SK-N-SH treated with all-trans-retinoic acid at 6 μM for 48 hours (cell line): ENCODE data around the gene SELENON.

Source experiments
- ATAC-seq: fragments of 200-7000 bp; cut with Tn5 transposase; 3 replicates; pipeline ENCODE4 v1.9.1; 2020; ENCODE audit warnings: mild to moderate bottlenecking, moderate library complexity
- BACH2 ChIP-seq: fragments of 250-450 bp; sonication (Bioruptor Pico); IDR thresholded peaks from 2 replicates; pipeline ENCODE4 v1.9.0; 2021; ENCODE audit warnings: mild to moderate bottlenecking, borderline replicate concordance
- ESRRG ChIP-seq: fragments of 250-450 bp; sonication (Bioruptor Pico); IDR thresholded peaks from 2 replicates; pipeline ENCODE4 v1.6.1; 2021; ENCODE audit warnings: mild to moderate bottlenecking
- GLIS3 ChIP-seq: fragments of 250-450 bp; sonication (Bioruptor Pico); IDR thresholded peaks from 2 replicates; pipeline ENCODE4 v1.5.0; 2020; ENCODE audit warnings: mild to moderate bottlenecking, moderate library complexity
- ISL1 ChIP-seq: fragments of 250-450 bp; sonication (Bioruptor Pico); IDR thresholded peaks from 2 replicates; pipeline ENCODE4 v2.1.2; 2022; ENCODE audit warnings: mild to moderate bottlenecking, moderate library complexity
- OSR1 ChIP-seq: fragments of 250-450 bp; sonication (Bioruptor Pico); IDR thresholded peaks from 2 replicates; pipeline ENCODE4 v1.8.0; 2022; ENCODE audit warnings: moderate library complexity, mild to moderate bottlenecking, inconsistent platforms
- PPARA ChIP-seq: fragments of 250-450 bp; sonication (Bioruptor Pico); IDR thresholded peaks from 2 replicates; pipeline ENCODE4 v1.5.0; 2020; ENCODE audit warnings: mild to moderate bottlenecking, borderline replicate concordance
- RARB ChIP-seq: fragments of 250-450 bp; sonication (Bioruptor Pico); IDR thresholded peaks from 2 replicates; pipeline ENCODE4 v1.8.0; 2021; ENCODE audit warnings: mild to moderate bottlenecking, moderate library complexity
- SNAI2 ChIP-seq: fragments of 250-450 bp; sonication (Bioruptor Pico); IDR thresholded peaks from 2 replicates; pipeline ENCODE4 v1.5.0; 2020; ENCODE audit warnings: mild to moderate bottlenecking, moderate library complexity
- TOX ChIP-seq: fragments of 250-450 bp; sonication (Bioruptor Pico); IDR thresholded peaks from 2 replicates; pipeline ENCODE4 v1.8.0; 2021; ENCODE audit warnings: mild to moderate bottlenecking, moderate library complexity, borderline replicate concordance
- ZC3H10 ChIP-seq: fragments of 250-450 bp; sonication (Bioruptor Pico); IDR thresholded peaks from 2 replicates; pipeline ENCODE4 v1.5.1; 2021; ENCODE audit warnings: mild to moderate bottlenecking, moderate library complexity
- ZNF565 ChIP-seq: fragments of 450-650 bp; formaldehyde crosslinking; conservative IDR thresholded peaks from 2 replicates; pipeline ENCODE4 v1.5.0; 2020; ENCODE audit warnings: low read depth, mild to moderate bottlenecking, moderate library complexity
- ZNF8 ChIP-seq: fragments of 450-650 bp; formaldehyde crosslinking; IDR thresholded peaks from 2 replicates; pipeline ENCODE4 v1.5.0; 2020; ENCODE audit warnings: mild to moderate bottlenecking, moderate library complexity
- TF ChIP-seq, protein P1 (sequence below): fragments of 250-450 bp; sonication (Bioruptor Pico); IDR thresholded peaks from 2 replicates; pipeline ENCODE4 v1.5.0; 2020; ENCODE audit warnings: mild to moderate bottlenecking, moderate library complexity
- TF ChIP-seq, protein P2 (sequence below): fragments of 250-450 bp; sonication (Bioruptor Pico); IDR thresholded peaks from 2 replicates; pipeline ENCODE4 v1.5.1; 2021; ENCODE audit warnings: mild to moderate bottlenecking, moderate library complexity
- TF ChIP-seq, protein P3 (sequence below): fragments of 250-450 bp; sonication (Bioruptor Pico); IDR thresholded peaks from 2 replicates; pipeline ENCODE4 v1.8.0; 2021; ENCODE audit warnings: low read depth, mild to moderate bottlenecking, moderate library complexity, borderline replicate concordance
- TF ChIP-seq, protein P4 (sequence below): fragments of 250-450 bp; sonication (Bioruptor Pico); IDR thresholded peaks from 2 replicates; pipeline ENCODE4 v1.8.0; 2020; ENCODE audit warnings: mild to moderate bottlenecking, moderate library complexity, borderline replicate concordance

SELENON gene

DNA sequence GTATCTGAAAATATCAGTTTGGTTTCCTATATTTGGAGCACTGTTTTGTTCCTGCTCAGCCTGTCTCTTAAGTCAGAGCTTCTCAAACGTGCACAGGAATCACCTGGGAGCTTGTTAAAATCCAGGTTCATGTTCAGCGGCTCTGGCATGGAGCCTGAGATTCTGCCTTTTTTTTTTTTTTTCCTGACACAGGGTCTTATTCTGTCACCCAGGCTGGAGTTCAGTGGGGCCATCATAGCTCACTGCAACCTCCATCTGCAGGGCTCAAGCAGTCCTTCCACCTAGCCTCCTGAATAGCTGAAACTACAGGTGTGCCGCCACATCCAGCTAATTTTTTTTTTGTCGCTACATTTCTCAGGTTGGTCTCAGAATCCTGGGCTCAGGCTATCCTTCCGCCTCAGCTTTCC lies 12.2 kb upstream of the SELENON start (continued):
- TF ChIP-seq, protein P1, sequence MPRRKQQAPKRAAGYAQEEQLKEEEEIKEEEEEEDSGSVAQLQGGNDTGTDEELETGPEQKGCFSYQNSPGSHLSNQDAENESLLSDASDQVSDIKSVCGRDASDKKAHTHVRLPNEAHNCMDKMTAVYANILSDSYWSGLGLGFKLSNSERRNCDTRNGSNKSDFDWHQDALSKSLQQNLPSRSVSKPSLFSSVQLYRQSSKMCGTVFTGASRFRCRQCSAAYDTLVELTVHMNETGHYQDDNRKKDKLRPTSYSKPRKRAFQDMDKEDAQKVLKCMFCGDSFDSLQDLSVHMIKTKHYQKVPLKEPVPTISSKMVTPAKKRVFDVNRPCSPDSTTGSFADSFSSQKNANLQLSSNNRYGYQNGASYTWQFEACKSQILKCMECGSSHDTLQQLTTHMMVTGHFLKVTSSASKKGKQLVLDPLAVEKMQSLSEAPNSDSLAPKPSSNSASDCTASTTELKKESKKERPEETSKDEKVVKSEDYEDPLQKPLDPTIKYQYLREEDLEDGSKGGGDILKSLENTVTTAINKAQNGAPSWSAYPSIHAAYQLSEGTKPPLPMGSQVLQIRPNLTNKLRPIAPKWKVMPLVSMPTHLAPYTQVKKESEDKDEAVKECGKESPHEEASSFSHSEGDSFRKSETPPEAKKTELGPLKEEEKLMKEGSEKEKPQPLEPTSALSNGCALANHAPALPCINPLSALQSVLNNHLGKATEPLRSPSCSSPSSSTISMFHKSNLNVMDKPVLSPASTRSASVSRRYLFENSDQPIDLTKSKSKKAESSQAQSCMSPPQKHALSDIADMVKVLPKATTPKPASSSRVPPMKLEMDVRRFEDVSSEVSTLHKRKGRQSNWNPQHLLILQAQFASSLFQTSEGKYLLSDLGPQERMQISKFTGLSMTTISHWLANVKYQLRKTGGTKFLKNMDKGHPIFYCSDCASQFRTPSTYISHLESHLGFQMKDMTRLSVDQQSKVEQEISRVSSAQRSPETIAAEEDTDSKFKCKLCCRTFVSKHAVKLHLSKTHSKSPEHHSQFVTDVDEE: no peak
- TF ChIP-seq ISL1 (CRISPR knock-in tag): no peak
- no peak for TF ChIP-seq GLIS3
- no peak for TF ChIP-seq PPARA (CRISPR knock-in tag)
- TF ChIP-seq ZC3H10 (CRISPR knock-in tag): no peak
- no peak for TF ChIP-seq BACH2 (CRISPR knock-in tag)
- no peak for TF ChIP-seq ZNF565
- no peak for TF ChIP-seq ZNF8 (CRISPR knock-in tag)
- no peak for TF ChIP-seq SNAI2 (CRISPR knock-in tag)
- TF ChIP-seq, protein P2, sequence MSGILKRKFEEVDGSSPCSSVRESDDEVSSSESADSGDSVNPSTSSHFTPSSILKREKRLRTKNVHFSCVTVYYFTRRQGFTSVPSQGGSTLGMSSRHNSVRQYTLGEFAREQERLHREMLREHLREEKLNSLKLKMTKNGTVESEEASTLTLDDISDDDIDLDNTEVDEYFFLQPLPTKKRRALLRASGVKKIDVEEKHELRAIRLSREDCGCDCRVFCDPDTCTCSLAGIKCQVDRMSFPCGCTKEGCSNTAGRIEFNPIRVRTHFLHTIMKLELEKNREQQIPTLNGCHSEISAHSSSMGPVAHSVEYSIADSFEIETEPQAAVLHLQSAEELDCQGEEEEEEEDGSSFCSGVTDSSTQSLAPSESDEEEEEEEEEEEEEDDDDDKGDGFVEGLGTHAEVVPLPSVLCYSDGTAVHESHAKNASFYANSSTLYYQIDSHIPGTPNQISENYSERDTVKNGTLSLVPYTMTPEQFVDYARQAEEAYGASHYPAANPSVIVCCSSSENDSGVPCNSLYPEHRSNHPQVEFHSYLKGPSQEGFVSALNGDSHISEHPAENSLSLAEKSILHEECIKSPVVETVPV (CRISPR knock-in tag): no peak
- no peak for TF ChIP-seq TOX
- TF ChIP-seq RARB (CRISPR knock-in tag): no peak
- TF ChIP-seq, protein P3, sequence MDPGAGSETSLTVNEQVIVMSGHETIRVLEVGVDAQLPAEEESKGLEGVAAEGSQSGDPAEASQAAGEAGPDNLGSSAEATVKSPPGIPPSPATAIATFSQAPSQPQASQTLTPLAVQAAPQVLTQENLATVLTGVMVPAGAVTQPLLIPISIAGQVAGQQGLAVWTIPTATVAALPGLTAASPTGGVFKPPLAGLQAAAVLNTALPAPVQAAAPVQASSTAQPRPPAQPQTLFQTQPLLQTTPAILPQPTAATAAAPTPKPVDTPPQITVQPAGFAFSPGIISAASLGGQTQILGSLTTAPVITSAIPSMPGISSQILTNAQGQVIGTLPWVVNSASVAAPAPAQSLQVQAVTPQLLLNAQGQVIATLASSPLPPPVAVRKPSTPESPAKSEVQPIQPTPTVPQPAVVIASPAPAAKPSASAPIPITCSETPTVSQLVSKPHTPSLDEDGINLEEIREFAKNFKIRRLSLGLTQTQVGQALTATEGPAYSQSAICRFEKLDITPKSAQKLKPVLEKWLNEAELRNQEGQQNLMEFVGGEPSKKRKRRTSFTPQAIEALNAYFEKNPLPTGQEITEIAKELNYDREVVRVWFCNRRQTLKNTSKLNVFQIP (CRISPR knock-in tag): no peak
- TF ChIP-seq ESRRG: no peak

DNA sequence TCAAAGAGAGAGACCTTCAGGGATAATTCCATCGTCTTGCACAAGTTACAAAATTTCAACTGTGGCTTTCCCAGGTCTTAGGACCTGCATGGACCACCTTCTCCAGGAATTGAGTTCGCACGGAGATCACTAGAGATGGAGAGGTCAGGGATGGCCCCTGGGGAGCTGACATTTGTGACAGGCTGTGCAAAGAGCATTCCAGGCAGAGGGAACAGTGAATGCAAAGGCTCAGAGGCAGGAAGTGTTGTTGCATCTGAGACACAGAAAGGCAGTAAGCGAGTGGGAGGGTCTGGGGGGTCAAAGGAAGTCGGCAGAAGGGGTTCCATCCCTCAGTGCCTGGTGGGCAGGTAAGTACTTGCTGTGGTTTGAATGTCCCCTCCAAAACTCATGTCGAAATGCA lies 9.5 kb upstream of the SELENON start:
- ATAC-seq: no peak
- TF ChIP-seq TOX: no peak
- TF ChIP-seq, protein P3 (CRISPR knock-in tag): no peak
- no peak for TF ChIP-seq OSR1 (CRISPR knock-in tag)
- TF ChIP-seq, protein P4, sequence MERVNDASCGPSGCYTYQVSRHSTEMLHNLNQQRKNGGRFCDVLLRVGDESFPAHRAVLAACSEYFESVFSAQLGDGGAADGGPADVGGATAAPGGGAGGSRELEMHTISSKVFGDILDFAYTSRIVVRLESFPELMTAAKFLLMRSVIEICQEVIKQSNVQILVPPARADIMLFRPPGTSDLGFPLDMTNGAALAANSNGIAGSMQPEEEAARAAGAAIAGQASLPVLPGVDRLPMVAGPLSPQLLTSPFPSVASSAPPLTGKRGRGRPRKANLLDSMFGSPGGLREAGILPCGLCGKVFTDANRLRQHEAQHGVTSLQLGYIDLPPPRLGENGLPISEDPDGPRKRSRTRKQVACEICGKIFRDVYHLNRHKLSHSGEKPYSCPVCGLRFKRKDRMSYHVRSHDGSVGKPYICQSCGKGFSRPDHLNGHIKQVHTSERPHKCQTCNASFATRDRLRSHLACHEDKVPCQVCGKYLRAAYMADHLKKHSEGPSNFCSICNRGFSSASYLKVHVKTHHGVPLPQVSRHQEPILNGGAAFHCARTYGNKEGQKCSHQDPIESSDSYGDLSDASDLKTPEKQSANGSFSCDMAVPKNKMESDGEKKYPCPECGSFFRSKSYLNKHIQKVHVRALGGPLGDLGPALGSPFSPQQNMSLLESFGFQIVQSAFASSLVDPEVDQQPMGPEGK (CRISPR knock-in tag): no peak
- TF ChIP-seq, protein P1: no peak
- TF ChIP-seq PPARA (CRISPR knock-in tag): no peak
- TF ChIP-seq RARB (CRISPR knock-in tag): no peak
- TF ChIP-seq ESRRG: no peak
- TF ChIP-seq, protein P2 (CRISPR knock-in tag): no peak
- no peak for TF ChIP-seq ZNF8 (CRISPR knock-in tag)
